Measurements from ENCODE around the gene SERPINB13.
"Not testable (repeated sequence)": the region's sequence is repeated elsewhere in the genome, so short reads cannot be mapped to it uniquely, and the experiment has no call there.

Gene SERPINB13

GRCh38 chr18:63590966-63591695 is 4.0 kb downstream of the SERPINB13 start:
- no peak for DNase-seq (ENCODE audit: low spot score)

DNA sequence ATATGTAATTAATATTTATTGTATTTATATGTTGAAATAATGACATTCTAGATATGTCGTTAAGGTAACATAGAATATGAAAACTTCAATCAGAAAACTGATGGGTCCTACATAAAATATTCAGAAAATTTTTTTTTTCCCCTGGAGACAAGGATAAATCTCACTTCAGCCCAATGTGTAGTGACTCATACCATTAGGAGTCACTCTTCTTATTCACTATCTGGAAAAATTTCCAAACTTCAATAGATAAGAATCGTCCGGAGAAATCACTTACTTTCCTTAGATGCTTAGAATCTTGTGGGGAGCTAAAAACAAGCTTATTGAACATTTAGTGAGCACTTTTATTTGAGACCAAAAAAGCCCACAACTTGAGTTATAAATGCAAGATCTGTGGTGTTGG is 4.6 kb downstream of the SERPINB13 start:
- DNase-seq (ENCODE audit: low spot score): no peak

GRCh38 chr18:63592471-63592870 is 5.3 kb downstream of the SERPINB13 start:
- DNase-seq (ENCODE audit: low spot score): no peak

DNA sequence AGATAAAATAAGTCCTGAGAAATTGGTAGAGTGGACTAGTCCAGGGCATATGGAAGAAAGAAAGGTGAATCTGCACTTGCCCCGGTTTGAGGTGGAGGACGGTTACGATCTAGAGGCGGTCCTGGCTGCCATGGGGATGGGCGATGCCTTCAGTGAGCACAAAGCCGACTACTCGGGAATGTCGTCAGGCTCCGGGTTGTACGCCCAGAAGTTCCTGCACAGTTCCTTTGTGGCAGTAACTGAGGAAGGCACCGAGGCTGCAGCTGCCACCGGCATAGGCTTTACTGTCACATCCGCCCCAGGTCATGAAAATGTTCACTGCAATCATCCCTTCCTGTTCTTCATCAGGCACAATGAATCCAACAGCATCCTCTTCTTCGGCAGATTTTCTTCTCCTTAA is 9.8 kb downstream of the SERPINB13 start:
- DNase-seq (ENCODE audit: low spot score): no peak

- DNase-seq (ENCODE audit: low spot score): no peak
Observed at GRCh38 chr18:63603355-63603754, 16.2 kb downstream of the SERPINB13 start.

GRCh38 chr18:63603772-63604171 is 16.6 kb downstream of the SERPINB13 start:
- peak; percentile 50 for DNase-seq (ENCODE audit: low spot score)

DNA sequence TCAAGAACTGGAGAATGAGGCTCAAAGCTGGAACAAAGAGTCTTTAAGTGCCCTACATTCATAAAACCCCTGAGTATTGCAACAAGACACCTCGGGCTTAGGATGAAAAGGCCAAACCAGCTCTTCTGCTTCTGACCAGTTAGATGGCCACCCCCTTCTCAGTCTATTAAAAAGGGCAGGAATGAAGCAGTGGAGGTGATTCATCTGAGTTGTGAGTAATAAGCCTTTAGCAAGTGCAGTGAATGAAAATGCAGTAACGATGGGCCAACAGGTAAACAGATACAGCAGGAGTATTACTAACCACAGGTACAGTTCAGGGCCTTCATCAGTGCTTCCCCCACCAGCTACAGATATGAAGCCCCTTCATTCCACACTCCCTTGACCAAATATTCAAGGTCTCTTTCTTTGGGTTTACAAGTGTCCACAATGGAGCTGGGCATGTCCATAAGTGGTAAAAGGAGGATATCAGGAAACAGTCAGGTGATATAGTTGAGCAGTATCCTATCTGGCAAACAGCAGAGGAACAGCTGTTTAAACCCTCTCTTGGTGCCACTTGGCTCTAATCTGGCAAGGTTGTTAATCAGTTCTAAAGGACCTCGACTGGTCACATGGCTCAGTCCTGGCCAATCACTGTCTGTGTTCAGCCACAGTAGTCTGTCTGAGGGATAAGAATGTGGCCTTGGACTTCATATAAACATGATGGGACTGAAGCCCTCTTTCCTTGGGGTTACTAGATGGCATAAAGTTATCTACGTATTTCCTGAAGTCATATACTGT is 17.8 kb downstream of the SERPINB13 start:
- DNase-seq (ENCODE audit: low spot score): peak; percentile 86

DNA sequence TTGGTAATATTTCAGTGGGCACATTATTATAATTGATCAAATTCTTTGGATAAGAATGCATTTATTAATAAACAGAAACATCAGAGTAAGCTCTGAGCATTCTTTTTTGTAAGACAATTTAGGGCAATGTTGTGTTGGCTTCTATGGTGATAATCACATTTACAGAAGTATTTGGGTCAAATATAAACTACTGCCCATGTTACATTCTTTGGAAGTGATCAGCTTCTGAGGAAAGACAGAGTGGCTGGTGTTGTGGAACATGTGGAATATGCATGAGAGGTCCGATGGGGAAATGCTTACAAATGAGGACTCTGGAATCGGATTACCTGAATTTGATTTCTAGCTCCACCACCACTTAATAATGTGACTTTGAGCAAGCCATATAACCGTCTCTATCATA is 19.4 kb downstream of the SERPINB13 start:
- DNase-seq (ENCODE audit: low spot score): peak; percentile 3

DNA sequence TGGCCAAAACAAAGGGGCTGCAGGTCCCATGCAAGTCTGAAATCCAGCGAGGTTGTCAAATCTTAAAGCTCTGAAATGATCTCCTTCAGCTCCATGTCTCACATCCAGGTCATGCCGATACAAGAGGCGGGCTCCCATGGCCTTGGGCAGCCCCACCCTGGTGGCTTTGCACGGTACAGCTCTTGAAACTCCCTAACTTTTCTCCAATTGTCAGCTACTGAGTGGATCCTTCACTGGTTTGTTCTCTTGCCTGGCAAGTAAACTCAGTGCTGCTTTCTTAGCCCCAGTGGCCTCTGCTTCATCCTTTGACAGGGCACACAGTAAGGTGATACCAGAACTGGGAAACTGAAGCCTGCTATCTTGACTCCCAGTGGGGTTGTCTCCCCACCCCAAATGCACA is 26.3 kb downstream of the SERPINB13 start:
- no peak for DNase-seq (ENCODE audit: low spot score)

- no peak for DNase-seq (ENCODE audit: low spot score)
Observed at GRCh38 chr18:63617049-63617914, 30.1 kb downstream of the SERPINB13 start.

DNA sequence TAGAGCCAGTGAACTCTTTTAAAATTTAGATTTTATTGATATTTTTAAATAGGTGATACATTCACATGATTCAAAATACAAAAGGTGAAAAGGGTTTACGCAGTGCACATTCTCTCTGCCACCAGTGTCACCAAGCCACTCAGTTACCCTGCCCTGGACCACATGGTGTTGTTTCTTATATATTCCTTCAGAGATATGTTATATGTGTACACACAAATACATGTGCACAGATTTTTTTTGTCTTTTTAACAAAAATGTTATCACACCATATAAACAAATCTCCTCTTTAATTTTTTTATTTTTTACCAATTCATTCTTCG is 30.7 kb downstream of the SERPINB13 start:
- no peak for DNase-seq (ENCODE audit: low spot score)

- DNase-seq (ENCODE audit: low spot score): no peak
Observed at GRCh38 chr18:63619661-63620060, 32.5 kb downstream of the SERPINB13 start.

DNA sequence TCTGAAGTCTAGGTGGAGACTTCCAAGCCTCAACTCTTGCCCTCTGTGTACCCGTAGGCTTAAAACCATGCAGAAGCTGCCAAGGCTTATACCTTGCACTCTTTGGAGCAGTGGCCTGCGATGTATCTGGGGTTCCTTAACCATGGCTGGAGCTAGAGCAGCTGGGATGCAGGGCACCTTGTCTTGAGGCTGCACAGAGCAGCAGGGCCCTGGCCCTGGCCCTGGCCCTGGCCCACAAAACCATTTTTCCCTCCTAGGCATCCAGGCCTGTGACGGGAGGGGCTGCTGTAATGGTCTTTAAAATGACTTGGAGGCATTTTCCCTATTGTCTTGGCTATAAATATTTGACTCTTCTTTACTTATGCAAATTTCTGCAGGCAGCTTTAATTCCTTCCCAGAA is 37.7 kb downstream of the SERPINB13 start:
- no peak for DNase-seq (ENCODE audit: low spot score)

GRCh38 chr18:63626431-63626830 is 39.3 kb downstream of the SERPINB13 start:
- DNase-seq (ENCODE audit: low spot score): no peak

GRCh38 chr18:63627819-63628218 is 40.7 kb downstream of the SERPINB13 start:
- DNase-seq (ENCODE audit: low spot score): no peak

- DNase-seq (ENCODE audit: low spot score): no peak
Observed at GRCh38 chr18:63637703-63638102, 50.6 kb downstream of the SERPINB13 start.

DNA sequence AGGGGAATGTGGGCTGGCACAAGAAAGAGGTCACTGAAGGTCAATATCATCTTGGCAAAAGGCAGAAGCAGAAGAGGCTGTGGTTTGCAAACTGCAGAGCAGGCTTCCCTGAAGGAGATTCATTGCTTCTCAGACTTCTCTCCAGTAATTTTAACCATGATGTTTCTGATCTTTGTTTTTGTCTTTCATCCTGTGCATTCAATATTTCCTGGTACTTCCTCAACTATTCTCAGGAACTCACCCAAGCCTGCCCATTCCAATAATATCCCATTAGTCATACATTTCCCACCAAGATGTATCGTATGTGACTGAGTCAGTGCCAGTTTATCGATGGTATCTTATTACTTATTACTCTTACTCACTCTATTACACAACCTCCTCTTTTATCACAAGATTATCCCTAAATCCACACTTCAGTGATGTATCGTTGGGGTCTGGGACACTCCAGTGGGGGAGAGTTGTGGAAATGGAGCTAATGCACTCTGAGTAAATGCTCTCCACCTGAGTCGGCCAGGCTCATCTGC is 54.1 kb downstream of the SERPINB13 start:
- DNase-seq (ENCODE audit: low spot score): peak; percentile 62

DNA sequence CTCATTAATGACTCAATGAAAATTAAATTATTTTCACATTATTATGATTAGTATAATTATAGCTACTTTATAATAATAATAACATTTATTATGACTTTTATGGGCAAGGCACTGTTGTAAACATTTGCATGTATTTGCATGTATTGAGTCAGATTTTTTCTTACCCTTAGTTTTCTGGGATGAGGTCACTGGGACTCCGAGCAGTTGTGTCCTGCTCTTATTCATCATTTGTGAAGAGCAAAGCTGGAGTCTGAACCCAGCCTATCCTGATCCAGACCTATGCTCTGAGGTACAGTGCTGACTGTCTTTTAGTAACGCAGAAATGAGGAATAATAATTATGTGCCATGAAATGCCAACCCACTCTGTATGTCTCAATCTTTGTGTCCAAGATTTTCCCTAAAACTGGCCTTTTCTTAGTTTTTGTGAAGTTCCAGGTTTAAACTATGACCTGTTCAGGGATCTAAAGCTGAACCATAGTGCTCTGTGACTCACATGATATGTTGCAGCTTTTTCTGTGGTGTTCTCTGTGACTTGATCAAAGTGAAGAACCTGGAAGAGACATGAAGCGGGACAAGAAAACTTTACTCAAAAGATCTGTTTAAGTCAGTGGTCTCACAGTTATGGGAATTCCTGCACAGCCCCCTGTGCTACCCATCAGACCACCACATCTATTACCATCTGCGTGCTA is 55.7 kb downstream of the SERPINB13 start:
- DNase-seq (ENCODE audit: low spot score): not testable (repeated sequence)

DNA sequence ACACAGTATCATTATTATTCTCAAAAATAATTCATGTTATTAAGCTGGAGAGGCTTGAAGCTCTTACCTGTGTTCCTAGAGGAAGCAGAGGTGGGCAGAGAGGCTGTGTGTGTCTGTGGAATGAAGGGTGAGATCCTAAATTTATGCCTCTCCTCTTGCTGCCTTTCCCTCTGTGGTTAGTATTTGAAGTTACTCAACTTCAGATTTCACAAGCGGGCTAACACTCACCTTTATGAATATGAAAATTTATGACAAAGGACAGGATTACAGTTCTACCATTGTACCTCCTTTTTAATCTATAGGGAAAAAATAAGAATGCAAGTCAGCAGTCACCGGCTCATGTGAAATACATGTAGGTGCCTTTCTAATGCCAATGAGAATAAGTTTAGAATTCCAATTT is 57.0 kb downstream of the SERPINB13 start, which contains the start of gene SERPINB4:
SERPINB4 (minus strand) TSS at position 115 of the 400 bp plus-strand sequence. CDS start 679 bp downstream, outside the sequence.
- DNase-seq (ENCODE audit: low spot score): not testable (repeated sequence)

DNA sequence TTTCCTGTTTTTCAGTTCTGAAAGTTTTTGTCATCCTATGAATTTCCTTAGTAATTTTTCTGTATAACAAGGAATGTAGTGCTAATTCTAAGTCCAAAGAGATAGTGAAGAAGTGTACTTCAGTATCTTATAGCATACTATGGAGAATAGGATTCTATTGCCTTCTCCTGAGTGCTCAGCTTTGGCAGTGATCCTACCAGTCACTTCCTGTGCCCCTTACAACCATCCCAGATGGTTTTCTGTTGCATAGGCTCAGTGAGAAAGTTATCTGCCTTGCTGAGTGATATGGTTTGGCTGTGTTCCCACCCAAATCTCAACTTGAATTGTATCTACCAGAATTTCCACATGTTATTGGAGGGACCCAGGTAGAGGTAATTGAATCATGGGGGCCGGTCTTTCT is 57.6 kb downstream of the SERPINB13 start:
- DNase-seq (ENCODE audit: low spot score): not testable (repeated sequence)

GRCh38 chr18:63646936-63647335 is 59.8 kb downstream of the SERPINB13 start:
- no peak for DNase-seq (ENCODE audit: low spot score)

GRCh38 chr18:63648241-63648640 is 61.1 kb downstream of the SERPINB13 start:
- DNase-seq (ENCODE audit: low spot score): peak; percentile 58
